ENCODE data around the gene MAP3K9. TPM values are rescaled to one million over a fixed set of nuclear protein-coding genes. Genes with fewer than 3 reads are reported as not detected.

MAP3K9 gene
- total RNA-seq, 1 donor from 2014 or later = 31.8 TPM

DNA sequence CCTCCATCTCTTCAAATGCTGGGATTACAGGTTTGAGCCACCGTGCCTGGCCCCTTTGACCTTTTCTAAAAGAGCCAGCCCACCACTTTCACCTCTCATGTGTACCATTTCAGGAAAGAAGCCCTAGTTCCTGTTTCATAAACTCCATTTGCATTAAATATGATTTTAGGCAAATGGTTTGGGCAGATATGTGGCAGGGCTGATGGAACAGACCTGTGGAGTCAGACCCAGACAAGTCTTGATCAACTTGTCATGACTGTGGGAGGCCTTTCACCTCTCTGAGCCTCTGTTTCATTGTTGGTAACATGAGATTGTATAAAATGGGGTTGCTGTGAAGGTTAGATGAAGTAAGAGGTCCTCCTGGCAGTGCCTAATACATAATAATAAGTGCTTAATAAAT, 5.2 kb upstream of the MAP3K9 start:
- peaks cover 4% of the 10 kb centered on the region for H3K4me1 Mint-ChIP-seq (ENCODE audit: low read depth)
- peaks cover 3% of the 10 kb centered on the region for H3K36me3 Mint-ChIP-seq (ENCODE audit: insufficient read depth)
- no peak for DNase-seq (ENCODE audit: low spot score, unreplicated experiment)
- H3K27ac Mint-ChIP-seq = no peak overlapping the region
- no peaks in the 10 kb centered on the region for H3K9me3 Mint-ChIP-seq (ENCODE audit: low read depth)
- TF ChIP-seq, protein P1, sequence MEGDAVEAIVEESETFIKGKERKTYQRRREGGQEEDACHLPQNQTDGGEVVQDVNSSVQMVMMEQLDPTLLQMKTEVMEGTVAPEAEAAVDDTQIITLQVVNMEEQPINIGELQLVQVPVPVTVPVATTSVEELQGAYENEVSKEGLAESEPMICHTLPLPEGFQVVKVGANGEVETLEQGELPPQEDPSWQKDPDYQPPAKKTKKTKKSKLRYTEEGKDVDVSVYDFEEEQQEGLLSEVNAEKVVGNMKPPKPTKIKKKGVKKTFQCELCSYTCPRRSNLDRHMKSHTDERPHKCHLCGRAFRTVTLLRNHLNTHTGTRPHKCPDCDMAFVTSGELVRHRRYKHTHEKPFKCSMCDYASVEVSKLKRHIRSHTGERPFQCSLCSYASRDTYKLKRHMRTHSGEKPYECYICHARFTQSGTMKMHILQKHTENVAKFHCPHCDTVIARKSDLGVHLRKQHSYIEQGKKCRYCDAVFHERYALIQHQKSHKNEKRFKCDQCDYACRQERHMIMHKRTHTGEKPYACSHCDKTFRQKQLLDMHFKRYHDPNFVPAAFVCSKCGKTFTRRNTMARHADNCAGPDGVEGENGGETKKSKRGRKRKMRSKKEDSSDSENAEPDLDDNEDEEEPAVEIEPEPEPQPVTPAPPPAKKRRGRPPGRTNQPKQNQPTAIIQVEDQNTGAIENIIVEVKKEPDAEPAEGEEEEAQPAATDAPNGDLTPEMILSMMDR (IDR thresholded peaks at IDR 0.05; ENCODE audit: unreplicated experiment) = no peak
- H3K4me3 Mint-ChIP-seq (ENCODE audit: low read depth) = no peak overlapping the region
- peaks cover 8% of the 10 kb centered on the region for H3K27me3 Mint-ChIP-seq

DNA sequence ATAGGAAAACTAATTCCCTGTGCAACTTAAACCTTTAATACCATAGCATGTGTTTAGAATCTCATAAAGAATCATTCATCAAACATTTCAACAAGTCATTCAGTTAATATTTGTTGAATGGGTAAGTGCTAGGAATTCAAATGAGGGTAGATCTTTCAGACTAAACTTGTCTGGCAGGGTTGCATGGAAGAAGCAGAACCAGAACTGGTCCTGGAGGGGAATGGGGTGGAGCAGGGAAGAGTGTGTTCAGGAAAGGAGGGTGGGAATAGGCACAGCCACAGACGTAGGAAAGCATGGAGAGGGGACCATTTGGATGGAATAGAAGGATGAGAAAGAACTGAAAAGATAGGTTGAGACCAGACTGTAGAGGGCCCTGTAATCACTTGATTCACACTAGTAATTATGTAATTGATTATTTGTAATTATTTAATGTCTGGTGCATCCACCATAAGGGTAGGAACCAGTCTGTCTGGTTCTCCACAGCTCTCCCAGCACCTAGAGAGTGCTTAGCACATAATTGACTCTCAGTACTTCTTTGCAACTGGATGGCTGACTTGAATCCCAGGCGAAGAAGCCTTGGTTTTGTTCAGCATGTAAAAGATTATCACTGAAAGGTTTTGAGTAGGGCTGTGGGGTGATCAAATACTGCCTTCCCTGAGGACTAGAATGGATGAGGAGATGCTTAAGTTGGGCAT, 3.0 kb upstream of the MAP3K9 start:
- Mint-ChIP-seq H3K36me3 (ENCODE audit: insufficient read depth) (peaks cover 3% of the 10 kb centered on the region), H3K27ac (no peak overlapping the region)

DNA sequence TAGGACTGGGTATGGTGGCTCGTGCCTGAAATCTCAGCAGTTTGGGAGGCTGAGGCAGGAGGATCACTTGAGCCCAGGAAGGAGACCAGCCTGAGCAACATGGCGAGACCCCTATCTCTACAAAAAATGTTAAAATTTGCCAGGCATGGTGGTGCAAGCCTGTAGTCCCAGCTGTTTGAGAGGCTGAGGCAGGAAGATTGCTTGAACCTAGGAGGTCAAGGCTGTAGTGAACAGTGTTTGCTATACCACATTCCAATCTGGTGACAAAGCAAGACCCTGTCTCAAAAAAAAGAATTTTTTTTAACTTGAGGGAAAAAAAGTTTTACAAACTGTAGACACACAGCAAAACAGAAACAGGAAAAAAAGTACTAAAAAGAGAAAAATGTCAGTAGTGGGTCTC, 2.3 kb upstream of the MAP3K9 start:
- DNase-seq (ENCODE audit: low spot score, unreplicated experiment) = no peak
- H3K4me1 Mint-ChIP-seq (ENCODE audit: low read depth) = peaks cover 10% of the 10 kb centered on the region

More for the DNA sequence above, 3.0 kb upstream of the MAP3K9 start:
- TF ChIP-seq, protein P1 (IDR thresholded peaks at IDR 0.05; ENCODE audit: unreplicated experiment) = no peak
- no peaks in the 10 kb centered on the region for H3K27me3 Mint-ChIP-seq
- peaks cover 6% of the 10 kb centered on the region for H3K4me1 Mint-ChIP-seq (ENCODE audit: low read depth)
- DNase-seq (ENCODE audit: low spot score, unreplicated experiment) = no peak
- H3K4me3 Mint-ChIP-seq (ENCODE audit: low read depth) = no peak overlapping the region
- H3K9me3 Mint-ChIP-seq (ENCODE audit: low read depth) = no peaks in the 10 kb centered on the region

DNA sequence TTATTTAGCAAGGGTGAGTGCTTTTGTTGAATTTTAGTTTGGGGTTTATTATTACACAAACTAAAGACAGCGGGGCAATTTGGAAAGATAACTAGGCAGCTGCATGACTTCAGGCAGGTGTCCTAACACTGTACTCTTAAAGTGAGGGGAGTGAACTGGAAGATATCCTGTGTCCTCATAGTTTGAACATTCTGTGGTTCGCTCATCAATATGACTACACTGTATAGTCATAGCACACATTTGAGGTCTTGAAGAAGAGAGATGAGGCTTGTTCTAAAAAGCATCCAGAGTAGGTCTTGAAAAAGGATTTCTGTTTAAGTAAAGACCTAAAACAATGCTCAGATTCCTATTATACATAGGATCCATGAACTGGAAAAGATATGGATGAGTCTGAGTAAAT, 1.7 kb upstream of the MAP3K9 start:
- H3K27me3 Mint-ChIP-seq = no peaks in the 10 kb centered on the region
- H3K36me3 Mint-ChIP-seq (ENCODE audit: insufficient read depth) = peaks cover 3% of the 10 kb centered on the region
- H3K9me3 Mint-ChIP-seq (ENCODE audit: low read depth) = no peaks in the 10 kb centered on the region
- no peak overlapping the region for H3K27ac Mint-ChIP-seq
- no peak overlapping the region for H3K4me3 Mint-ChIP-seq (ENCODE audit: low read depth)
- H3K4me1 Mint-ChIP-seq (ENCODE audit: low read depth) = peaks cover 10% of the 10 kb centered on the region
- TF ChIP-seq, protein P1 (IDR thresholded peaks at IDR 0.05; ENCODE audit: unreplicated experiment) = no peak
- DNase-seq (ENCODE audit: low spot score, unreplicated experiment) = no peak

More for the DNA sequence above, 2.3 kb upstream of the MAP3K9 start:
- no peak overlapping the region for H3K4me3 Mint-ChIP-seq (ENCODE audit: low read depth)
- peaks cover 3% of the 10 kb centered on the region for H3K36me3 Mint-ChIP-seq (ENCODE audit: insufficient read depth)
- TF ChIP-seq, protein P1 (IDR thresholded peaks at IDR 0.05; ENCODE audit: unreplicated experiment) = no peak
- H3K27me3 Mint-ChIP-seq = no peaks in the 10 kb centered on the region
- H3K27ac Mint-ChIP-seq = no peak overlapping the region
- no peaks in the 10 kb centered on the region for H3K9me3 Mint-ChIP-seq (ENCODE audit: low read depth)

DNA sequence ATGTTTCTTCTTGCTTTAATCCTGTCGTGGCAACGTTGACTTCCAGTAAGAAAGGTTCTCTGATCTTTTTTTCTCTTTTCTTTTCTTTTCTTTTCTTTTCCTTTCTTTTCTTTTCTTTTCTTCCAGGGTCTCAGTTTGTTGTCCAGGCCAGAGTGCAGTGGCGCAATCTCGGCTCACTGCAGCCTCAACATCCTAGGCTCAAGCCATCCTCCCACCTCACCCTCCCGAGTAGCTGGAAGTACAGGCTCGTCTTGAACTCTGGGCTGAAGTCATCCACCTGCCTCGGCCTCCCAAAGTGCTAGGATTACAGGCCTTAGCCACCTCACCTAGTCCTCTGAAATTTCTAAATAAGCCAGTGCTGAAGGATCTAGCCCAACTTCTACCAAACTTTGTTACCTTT, 1.3 kb upstream of the MAP3K9 start:
- H3K27ac Mint-ChIP-seq = no peak overlapping the region
- H3K4me1 Mint-ChIP-seq (ENCODE audit: low read depth) = peaks cover 10% of the 10 kb centered on the region
- no peaks in the 10 kb centered on the region for H3K9me3 Mint-ChIP-seq (ENCODE audit: low read depth)
- no peak for DNase-seq (ENCODE audit: low spot score, unreplicated experiment)
- H3K36me3 Mint-ChIP-seq (ENCODE audit: insufficient read depth) = peaks cover 3% of the 10 kb centered on the region
- no peaks in the 10 kb centered on the region for H3K27me3 Mint-ChIP-seq
- TF ChIP-seq, protein P1 (IDR thresholded peaks at IDR 0.05; ENCODE audit: unreplicated experiment) = no peak
- no peak overlapping the region for H3K4me3 Mint-ChIP-seq (ENCODE audit: low read depth)

Measured in progenitor cell of endocrine pancreas (in vitro differentiated cells).